ENCODE measurements around the gene AREG.

AREG gene

DNA sequence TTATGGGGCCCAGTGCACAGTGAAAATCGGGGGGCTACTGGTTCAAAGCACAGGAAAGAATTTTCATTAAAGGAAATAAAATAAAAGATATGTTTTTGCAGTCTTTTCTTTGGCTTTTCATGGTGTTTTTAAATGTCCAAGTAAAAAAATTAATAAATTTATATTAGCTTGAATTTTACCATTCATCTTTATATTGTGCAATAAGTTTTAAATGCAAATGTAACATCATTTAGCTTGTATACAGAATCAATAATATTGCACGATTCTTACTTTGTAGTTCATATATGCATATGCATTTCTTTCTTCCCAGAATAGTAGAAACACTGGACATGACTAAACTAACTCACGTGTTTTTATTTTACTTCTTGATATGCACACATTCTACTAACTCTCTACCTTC, 31.0 kb downstream of the AREG start:
- no peaks in the 10 kb centered on the region for H3K27me3 ChIP-seq (ENCODE audit: control insufficient read depth, insufficient read depth, low read length)
- no peaks in the 10 kb centered on the region for H3K4me1 ChIP-seq (ENCODE audit: control insufficient read depth, insufficient read depth, low read length)
- no peak overlapping the region for H3K9ac ChIP-seq (ENCODE audit: low read length)
- no peak overlapping the region for H3K27ac ChIP-seq (ENCODE audit: low read depth, low read length)
- H3K4me3 ChIP-seq (ENCODE audit: low read length) = no peak overlapping the region
- H3K36me3 ChIP-seq (ENCODE audit: control insufficient read depth, insufficient read depth, low read length) = no peaks in the 10 kb centered on the region

DNA sequence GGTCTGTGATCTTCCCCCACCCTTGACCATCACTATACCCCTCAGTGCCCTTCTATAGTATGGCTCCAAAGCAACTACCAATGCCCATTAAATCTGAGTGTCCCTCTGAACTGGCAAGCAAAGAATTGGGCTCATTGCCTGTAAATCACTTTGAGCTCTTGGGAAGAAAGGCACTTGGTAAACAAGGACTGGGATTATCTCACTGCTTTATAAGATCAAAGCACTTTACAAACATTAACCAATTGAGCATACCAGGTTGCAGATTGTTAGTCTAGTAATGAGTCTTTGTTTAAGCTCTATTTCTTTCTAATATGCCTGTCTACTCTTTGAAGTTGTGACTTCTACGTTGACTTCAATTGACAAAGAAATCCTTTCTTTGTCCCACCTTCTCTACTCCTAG, 34.1 kb downstream of the AREG start:
- no peak overlapping the region for H3K4me3 ChIP-seq (ENCODE audit: low read length)
- H3K36me3 ChIP-seq (ENCODE audit: control insufficient read depth, insufficient read depth, low read length) = no peaks in the 10 kb centered on the region
- H3K27ac ChIP-seq (ENCODE audit: low read depth, low read length) = no peak overlapping the region
- H3K9ac ChIP-seq (ENCODE audit: low read length) = no peak overlapping the region
- H3K27me3 ChIP-seq (ENCODE audit: control insufficient read depth, insufficient read depth, low read length) = no peaks in the 10 kb centered on the region
- H3K4me1 ChIP-seq (ENCODE audit: control insufficient read depth, insufficient read depth, low read length) = no peaks in the 10 kb centered on the region

DNA sequence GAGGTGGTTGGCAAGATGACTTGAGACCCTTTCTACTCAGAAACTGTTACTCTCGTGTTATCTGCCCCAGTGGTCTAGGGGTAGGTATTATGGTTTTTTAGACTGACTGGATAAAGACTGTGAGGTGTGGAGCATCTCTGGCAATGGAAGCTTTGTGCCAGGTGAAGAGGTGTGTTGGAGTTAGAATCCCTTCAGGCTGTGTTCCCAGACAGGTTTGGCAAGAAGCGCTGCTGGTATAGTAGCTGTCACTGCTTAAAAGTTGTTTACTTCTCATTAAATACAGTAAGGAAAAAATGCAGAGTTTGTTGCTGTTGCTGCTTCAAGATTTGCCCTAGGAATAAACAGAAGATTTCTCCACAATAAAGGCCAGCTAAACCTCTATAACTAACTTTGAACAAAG, 35.3 kb downstream of the AREG start:
- no peaks in the 10 kb centered on the region for H3K4me1 ChIP-seq (ENCODE audit: control insufficient read depth, insufficient read depth, low read length)
- no peaks in the 10 kb centered on the region for H3K36me3 ChIP-seq (ENCODE audit: control insufficient read depth, insufficient read depth, low read length)
- no peak overlapping the region for H3K4me3 ChIP-seq (ENCODE audit: low read length)
- H3K27ac ChIP-seq (ENCODE audit: low read depth, low read length) = no peak overlapping the region
- no peaks in the 10 kb centered on the region for H3K27me3 ChIP-seq (ENCODE audit: control insufficient read depth, insufficient read depth, low read length)
- no peak overlapping the region for H3K9ac ChIP-seq (ENCODE audit: low read length)

DNA sequence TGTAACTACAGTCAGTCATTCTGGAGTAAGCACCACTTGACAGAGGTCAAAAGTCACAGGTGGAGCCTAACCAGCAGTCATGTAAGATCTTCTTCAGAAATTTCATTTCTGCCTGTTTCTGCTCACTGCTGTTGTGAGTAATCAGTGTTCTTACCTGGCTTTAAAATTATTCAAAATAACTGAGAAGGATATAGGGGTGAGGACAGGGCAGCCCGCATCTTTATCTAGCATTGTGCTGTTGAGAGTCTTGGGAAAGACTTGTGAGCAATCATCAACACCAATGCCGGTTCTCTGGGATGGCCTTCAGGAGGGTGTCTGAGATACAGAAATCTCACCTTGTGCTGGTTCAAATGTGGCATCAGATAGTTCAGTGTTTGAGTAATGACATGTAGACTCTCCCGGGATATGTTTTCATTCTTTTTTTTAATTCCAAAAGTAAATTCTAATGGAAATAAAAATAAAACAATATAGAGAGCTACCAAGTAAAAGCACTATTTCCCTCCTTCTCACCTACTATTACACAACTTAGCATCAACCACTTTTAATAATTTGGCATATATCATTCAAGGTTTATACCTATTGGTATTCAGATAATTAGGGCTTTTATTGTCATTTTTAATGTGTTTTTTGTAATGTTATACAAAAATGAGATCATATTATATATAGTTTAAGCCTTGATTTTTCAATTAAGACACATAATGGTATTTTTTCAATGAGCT, 37.1 kb downstream of the AREG start:
- H3K36me3 ChIP-seq (ENCODE audit: control insufficient read depth, insufficient read depth, low read length) = no peaks in the 10 kb centered on the region
- no peaks in the 10 kb centered on the region for H3K4me1 ChIP-seq (ENCODE audit: control insufficient read depth, insufficient read depth, low read length)
- no peak overlapping the region for H3K27ac ChIP-seq (ENCODE audit: low read depth, low read length)
- no peak overlapping the region for H3K4me3 ChIP-seq (ENCODE audit: low read length)
- H3K27me3 ChIP-seq (ENCODE audit: control insufficient read depth, insufficient read depth, low read length) = no peaks in the 10 kb centered on the region
- no peak overlapping the region for H3K9ac ChIP-seq (ENCODE audit: low read length)

DNA sequence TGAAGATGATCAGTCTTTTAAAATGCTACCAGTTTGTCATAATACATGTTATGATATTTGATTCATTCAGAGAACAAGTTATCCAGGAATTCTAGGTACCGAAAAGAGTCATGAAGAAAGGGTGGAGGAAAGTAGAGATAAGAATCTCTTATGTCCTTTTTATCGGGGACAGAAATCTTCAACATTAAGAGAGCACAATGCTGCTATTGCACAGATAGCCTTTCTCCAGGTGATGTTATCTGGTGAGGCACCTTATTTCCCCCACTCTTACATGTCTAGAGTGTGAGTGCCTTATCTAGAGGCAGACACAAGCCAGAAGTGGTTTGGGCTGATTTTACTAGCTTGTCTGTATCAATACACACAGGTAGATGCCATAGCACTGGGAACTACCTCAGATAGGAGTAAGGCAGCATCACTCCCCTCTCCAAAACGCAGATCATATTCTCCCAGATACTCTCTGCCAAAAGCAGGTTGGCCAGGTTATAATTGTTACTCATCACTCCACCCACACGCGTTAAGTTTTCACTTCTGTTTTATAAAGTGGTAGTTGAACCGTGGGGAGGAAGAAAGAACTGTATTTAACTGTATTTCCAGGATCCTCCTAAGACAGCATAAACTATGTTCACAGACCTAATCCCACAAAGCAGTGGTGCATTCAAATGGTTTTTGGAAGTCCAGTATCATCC, 38.4 kb downstream of the AREG start:
- no peaks in the 10 kb centered on the region for H3K4me1 ChIP-seq (ENCODE audit: control insufficient read depth, insufficient read depth, low read length)
- no peak overlapping the region for H3K4me3 ChIP-seq (ENCODE audit: low read length)
- no peaks in the 10 kb centered on the region for H3K36me3 ChIP-seq (ENCODE audit: control insufficient read depth, insufficient read depth, low read length)
- H3K27ac ChIP-seq (ENCODE audit: low read depth, low read length) = no peak overlapping the region
- H3K9ac ChIP-seq (ENCODE audit: low read length) = no peak overlapping the region
- no peaks in the 10 kb centered on the region for H3K27me3 ChIP-seq (ENCODE audit: control insufficient read depth, insufficient read depth, low read length)

DNA sequence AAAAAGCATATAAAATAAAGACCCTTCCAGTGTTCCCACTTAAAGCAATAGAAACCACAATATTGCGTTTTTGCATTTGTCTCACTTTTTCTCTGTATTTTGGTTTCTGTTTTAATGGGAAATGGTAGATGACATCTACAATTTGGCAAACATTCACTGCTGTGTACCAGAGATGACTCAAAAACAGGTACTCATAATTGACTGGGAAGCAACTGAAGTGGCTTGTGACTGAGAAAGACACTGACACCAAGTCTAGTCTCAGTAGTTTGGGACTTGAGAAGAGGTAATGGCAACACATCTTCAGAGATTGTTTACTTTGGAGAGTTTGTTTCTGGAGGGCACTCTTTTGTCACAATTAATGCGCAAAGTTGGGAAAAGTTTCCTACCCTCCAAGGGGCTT, 42.0 kb downstream of the AREG start:
- H3K36me3 ChIP-seq (ENCODE audit: control insufficient read depth, insufficient read depth, low read length) = no peaks in the 10 kb centered on the region
- H3K27me3 ChIP-seq (ENCODE audit: control insufficient read depth, insufficient read depth, low read length) = no peaks in the 10 kb centered on the region
- H3K27ac ChIP-seq (ENCODE audit: low read depth, low read length) = no peak overlapping the region
- no peaks in the 10 kb centered on the region for H3K4me1 ChIP-seq (ENCODE audit: control insufficient read depth, insufficient read depth, low read length)
- no peak overlapping the region for H3K9ac ChIP-seq (ENCODE audit: low read length)
- H3K4me3 ChIP-seq (ENCODE audit: low read length) = no peak overlapping the region

DNA sequence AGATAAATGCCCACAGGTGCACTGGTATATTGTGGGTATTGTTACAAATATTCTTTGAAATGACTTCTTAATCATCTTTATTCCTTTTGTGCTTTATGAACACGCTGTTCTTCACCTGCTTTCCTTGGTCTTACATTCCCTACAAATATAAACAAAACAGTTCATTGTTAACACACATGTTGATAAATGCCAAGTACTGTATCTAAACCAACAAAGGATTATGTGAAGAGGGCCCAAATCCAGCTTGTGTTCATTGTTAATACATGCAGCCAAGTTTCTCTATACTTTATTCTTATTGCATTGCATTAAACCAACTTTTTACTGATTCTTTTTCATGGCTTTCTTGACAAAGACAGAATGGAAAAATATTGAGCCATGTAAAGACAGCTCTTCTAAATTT, 42.8 kb downstream of the AREG start:
- no peak overlapping the region for H3K9ac ChIP-seq (ENCODE audit: low read length)
- no peaks in the 10 kb centered on the region for H3K27me3 ChIP-seq (ENCODE audit: control insufficient read depth, insufficient read depth, low read length)
- H3K4me1 ChIP-seq (ENCODE audit: control insufficient read depth, insufficient read depth, low read length) = no peaks in the 10 kb centered on the region
- no peak overlapping the region for H3K27ac ChIP-seq (ENCODE audit: low read depth, low read length)
- no peaks in the 10 kb centered on the region for H3K36me3 ChIP-seq (ENCODE audit: control insufficient read depth, insufficient read depth, low read length)
- no peak overlapping the region for H3K4me3 ChIP-seq (ENCODE audit: low read length)

DNA sequence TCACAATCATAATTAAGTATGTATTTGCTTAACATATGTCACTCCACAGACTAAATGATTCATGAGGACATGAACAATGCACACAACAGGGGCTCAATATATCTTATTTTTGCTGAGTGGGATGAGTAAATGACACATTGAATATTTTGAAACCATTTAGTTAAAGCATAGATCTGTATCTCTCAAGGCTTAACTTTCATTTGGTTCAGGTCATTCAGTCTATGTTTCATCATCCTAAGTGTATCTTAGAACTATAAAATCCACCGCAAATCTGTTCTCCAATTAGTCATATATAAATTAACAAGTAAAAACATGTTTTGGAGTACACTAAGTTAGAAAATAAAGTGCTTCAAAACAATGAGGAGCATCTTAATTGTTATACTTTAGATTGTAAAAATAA, 45.8 kb downstream of the AREG start:
- no peaks in the 10 kb centered on the region for H3K4me1 ChIP-seq (ENCODE audit: control insufficient read depth, insufficient read depth, low read length)

DNA sequence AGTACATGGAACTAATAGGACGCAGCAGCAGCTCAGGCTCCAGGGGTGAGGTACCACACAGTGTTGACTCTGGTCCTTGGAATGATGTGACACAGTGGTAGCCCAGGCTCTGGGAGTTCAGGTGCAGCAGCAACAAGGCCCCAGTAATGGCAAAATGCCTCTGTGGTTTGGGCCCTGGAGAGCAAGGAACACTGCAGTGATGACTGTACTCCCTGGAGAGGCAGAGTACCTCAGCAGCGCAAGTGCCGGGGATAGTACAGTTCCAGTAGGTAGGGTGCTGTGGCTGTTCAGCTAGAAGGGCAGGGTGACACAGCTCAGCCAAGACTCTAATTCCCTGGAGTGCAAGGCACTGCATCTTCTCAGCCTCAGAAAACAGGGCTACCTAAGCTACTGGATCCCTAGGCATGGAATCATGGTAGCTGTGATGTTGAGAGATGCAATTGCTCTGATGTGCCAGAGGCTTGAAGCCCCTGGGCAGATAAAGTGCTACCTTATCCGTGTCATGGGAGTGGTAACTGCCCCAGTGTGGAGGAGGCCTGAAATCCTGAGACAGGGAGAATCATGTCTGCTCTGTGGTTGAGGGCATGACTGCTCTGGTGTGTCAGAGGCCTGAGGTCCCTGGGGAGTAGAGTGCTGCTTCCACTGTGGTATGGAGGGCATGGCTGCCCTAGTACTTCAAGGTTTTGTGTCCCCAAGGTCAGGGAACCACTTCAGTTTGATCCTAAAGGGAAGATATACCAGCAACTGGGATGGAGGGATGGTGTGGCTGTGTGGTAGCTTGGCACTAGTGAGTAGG, 55.2 kb downstream of the AREG start:
- no peak overlapping the region for H3K27ac ChIP-seq (ENCODE audit: low read depth, low read length)
- no peak overlapping the region for H3K4me3 ChIP-seq (ENCODE audit: low read length)
- H3K9ac ChIP-seq (ENCODE audit: low read length) = no peak overlapping the region
- no peaks in the 10 kb centered on the region for H3K4me1 ChIP-seq (ENCODE audit: control insufficient read depth, insufficient read depth, low read length)
- H3K27me3 ChIP-seq (ENCODE audit: control insufficient read depth, insufficient read depth, low read length) = no peaks in the 10 kb centered on the region
- no peaks in the 10 kb centered on the region for H3K36me3 ChIP-seq (ENCODE audit: control insufficient read depth, insufficient read depth, low read length)

More for the DNA sequence above, 45.8 kb downstream of the AREG start:
- no peaks in the 10 kb centered on the region for H3K36me3 ChIP-seq (ENCODE audit: control insufficient read depth, insufficient read depth, low read length)
- H3K27ac ChIP-seq (ENCODE audit: low read depth, low read length) = no peak overlapping the region
- H3K9ac ChIP-seq (ENCODE audit: low read length) = no peak overlapping the region
- no peaks in the 10 kb centered on the region for H3K27me3 ChIP-seq (ENCODE audit: control insufficient read depth, insufficient read depth, low read length)
- H3K4me3 ChIP-seq (ENCODE audit: low read length) = no peak overlapping the region

DNA sequence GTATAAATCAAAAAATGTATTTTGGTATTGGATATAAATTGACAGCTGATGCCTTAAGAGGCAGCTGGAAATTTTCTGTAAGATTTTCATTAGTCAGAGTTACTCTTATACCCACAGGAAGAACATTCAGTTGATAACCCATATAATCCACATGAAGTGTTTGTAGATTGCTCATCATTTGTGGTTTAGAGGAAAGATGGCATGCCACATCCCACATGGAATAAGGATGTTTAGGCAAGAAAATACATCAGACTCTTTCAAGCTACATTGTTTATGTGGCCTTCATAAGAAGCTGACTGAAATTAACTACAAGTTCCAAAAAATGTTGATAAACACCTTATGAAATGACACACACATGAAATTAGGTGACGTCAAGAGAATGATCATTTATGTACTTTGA, 56.6 kb downstream of the AREG start:
- no peak overlapping the region for H3K9ac ChIP-seq (ENCODE audit: low read length)
- H3K4me3 ChIP-seq (ENCODE audit: low read length) = no peak overlapping the region
- H3K27ac ChIP-seq (ENCODE audit: low read depth, low read length) = no peak overlapping the region
- no peaks in the 10 kb centered on the region for H3K4me1 ChIP-seq (ENCODE audit: control insufficient read depth, insufficient read depth, low read length)
- no peaks in the 10 kb centered on the region for H3K27me3 ChIP-seq (ENCODE audit: control insufficient read depth, insufficient read depth, low read length)
- H3K36me3 ChIP-seq (ENCODE audit: control insufficient read depth, insufficient read depth, low read length) = no peaks in the 10 kb centered on the region

DNA sequence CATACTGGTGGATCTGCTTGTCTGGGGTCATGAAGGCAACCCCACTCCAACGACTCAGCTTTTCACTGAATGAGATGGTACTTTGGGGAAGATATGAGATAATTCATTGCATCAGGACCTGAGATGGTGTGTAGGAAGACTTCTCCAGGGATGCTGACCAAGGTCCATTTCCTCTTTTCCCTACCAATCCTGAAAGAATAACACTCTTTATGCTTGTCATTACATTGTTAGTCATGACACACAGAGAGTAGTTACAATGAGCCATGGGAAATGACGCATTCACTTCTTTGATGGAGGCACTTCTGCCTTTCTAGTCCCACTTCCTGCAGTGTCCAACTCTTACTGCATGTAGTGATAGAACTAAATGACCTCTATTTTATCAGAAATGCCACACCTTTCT, 58.6 kb downstream of the AREG start:
- Histone ChIP-seq H3K4me1 (ENCODE audit: control insufficient read depth, insufficient read depth, low read length) (no peaks in the 10 kb centered on the region), H3K27me3 (ENCODE audit: control insufficient read depth, insufficient read depth, low read length) (no peaks in the 10 kb centered on the region), H3K9ac (ENCODE audit: low read length) (no peak overlapping the region), H3K36me3 (ENCODE audit: control insufficient read depth, insufficient read depth, low read length) (no peaks in the 10 kb centered on the region), H3K4me3 (ENCODE audit: low read length) (no peak overlapping the region), H3K27ac (ENCODE audit: low read depth, low read length) (no peak overlapping the region)

DNA sequence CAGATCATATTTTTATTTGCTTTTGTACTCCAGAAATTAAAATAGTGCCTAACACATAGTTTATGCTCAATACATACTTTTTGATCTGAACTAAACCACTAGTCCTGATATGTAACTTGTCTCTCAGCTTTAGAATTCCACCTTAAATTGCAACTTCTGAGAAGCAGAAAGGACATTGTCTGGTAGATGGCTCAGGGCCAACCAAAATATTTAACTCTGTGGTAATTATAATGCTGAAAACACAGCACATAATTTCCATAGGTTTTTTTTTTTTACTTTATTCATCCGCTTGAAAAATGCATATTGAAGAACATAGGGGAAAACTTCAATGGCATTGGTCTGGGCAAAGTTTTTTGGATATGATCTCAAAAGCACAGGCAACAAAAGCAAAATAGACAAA, 59.3 kb downstream of the AREG start:
- H3K27me3 ChIP-seq (ENCODE audit: control insufficient read depth, insufficient read depth, low read length) = no peaks in the 10 kb centered on the region
- H3K36me3 ChIP-seq (ENCODE audit: control insufficient read depth, insufficient read depth, low read length) = no peaks in the 10 kb centered on the region
- no peaks in the 10 kb centered on the region for H3K4me1 ChIP-seq (ENCODE audit: control insufficient read depth, insufficient read depth, low read length)
- H3K9ac ChIP-seq (ENCODE audit: low read length) = no peak overlapping the region
- H3K4me3 ChIP-seq (ENCODE audit: low read length) = no peak overlapping the region
- H3K27ac ChIP-seq (ENCODE audit: low read depth, low read length) = no peak overlapping the region

Measured in rectal smooth muscle tissue (tissue), 1 donor.